Activated CD8-positive, alpha-beta memory T cell treated with anti-CD3 and anti-CD28 coated beads, Interleukin-2, amount 50 U/mL, for 24 hours (primary cell): ENCODE data around the gene AGXT.

ENCODE experiments used
- DNase-seq: peaks from one replicate; pipeline ENCODE4 v3.0.0-alpha.2; 2020; ENCODE audit errors: extremely low read depth

Gene AGXT

GRCh38 chr2:240885566-240885965 lies 16.9 kb downstream of the AGXT start:
- DNase-seq: no peak

GRCh38 chr2:240886023-240886565 lies 17.5 kb downstream of the AGXT start:
- DNase-seq: no peak

GRCh38 chr2:240886678-240887609 lies 18.3 kb downstream of the AGXT start:
- DNase-seq: no peak

- no peak for DNase-seq
Measured at GRCh38 chr2:240887631-240888030, 19.0 kb downstream of the AGXT start.

GRCh38 chr2:240888130-240888889 lies 19.7 kb downstream of the AGXT start:
- no peak for DNase-seq

GRCh38 chr2:240888890-240889573 lies 20.4 kb downstream of the AGXT start:
- DNase-seq: no peak

- no peak for DNase-seq
Measured at GRCh38 chr2:240889601-240890560, 21.3 kb downstream of the AGXT start.

GRCh38 chr2:240890691-240891090 lies 22.1 kb downstream of the AGXT start:
- DNase-seq: no peak

GRCh38 chr2:240891492-240892340 lies 23.1 kb downstream of the AGXT start:
- no peak for DNase-seq

GRCh38 chr2:240892356-240892755 lies 23.7 kb downstream of the AGXT start:
- DNase-seq: no peak

- no peak for DNase-seq
Measured at GRCh38 chr2:240892925-240893324, 24.3 kb downstream of the AGXT start.

- peak; percentile 45 for DNase-seq
Measured at GRCh38 chr2:240893363-240893844, 24.8 kb downstream of the AGXT start.

GRCh38 chr2:240894006-240894405 lies 25.4 kb downstream of the AGXT start:
- DNase-seq: no peak

- DNase-seq: no peak
Measured at GRCh38 chr2:240894836-240895558, 26.4 kb downstream of the AGXT start.

- DNase-seq: no peak
Measured at GRCh38 chr2:240895656-240896388, 27.2 kb downstream of the AGXT start, which contains the start of gene MAB21L4. Gene MAB21L4, minus strand, starts transcription at chr2:240896156. Its CDS starts 159 bp downstream, at chr2:240895997.

- DNase-seq: no peak
Measured at GRCh38 chr2:240896394-240896793, 27.8 kb downstream of the AGXT start.

- DNase-seq: no peak
Measured at GRCh38 chr2:240896871-240897692, 28.5 kb downstream of the AGXT start.
